ENCODE measurements around the gene ABCA2.

DNA sequence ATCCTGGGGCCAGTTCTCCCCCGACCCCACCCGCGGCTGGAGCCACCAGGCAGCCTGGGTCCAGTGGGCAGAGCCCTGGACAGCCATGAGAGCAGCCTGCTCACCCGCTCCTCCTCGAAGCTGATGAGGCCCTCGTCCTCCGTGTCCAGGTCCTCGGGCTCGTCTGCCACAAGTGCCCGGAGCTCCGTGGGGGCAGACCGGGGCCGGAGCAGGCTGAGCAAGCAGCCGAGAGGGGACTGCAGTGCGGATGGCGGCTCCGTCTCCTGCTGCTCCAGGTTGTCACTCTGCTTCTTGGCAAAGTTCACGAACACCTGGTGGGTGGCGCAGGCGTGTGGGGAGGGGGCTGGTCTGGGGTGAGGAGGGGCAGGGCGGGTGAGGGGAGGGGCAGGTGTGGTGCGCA lies 19.7 kb downstream of the ABCA2 start:
- TF ChIP-seq CTCF (IDR thresholded peaks at IDR 0.05; ENCODE audit: insufficient read depth, low read length, poor library complexity, severe bottlenecking) (no peak), EZH2phosphoT487 (conservative IDR thresholded peaks at IDR 0.05; ENCODE audit: low read length) (no peak)
